Measurements from ENCODE around the gene RGPD3. TPM values are rescaled to one million over a fixed set of nuclear protein-coding genes. Genes with fewer than 3 reads are reported as not detected.

RGPD3 gene
- total and polyA plus RNA-seq, 2 donors (not counting 1 experiment from before 2014, with no cell fraction given), result 0.12 to 0.17 TPM

GRCh38 chr2:106359512-106359911, 108.7 kb downstream of the RGPD3 start:
- DNase-seq (ENCODE audit: low read depth in 2 of 2), result no peak
- no peaks in the 10 kb centered on the region for H3K4me1 ChIP-seq (ENCODE audit: control insufficient read depth, extremely low read depth, insufficient read depth, low read length)
- no peaks in the 10 kb centered on the region for H3K36me3 ChIP-seq (ENCODE audit: control insufficient read depth, insufficient read depth, low read length)
- H3K27ac ChIP-seq (ENCODE audit: insufficient read depth, low read length), result no peak overlapping the region
- H3K27me3 ChIP-seq (ENCODE audit: control insufficient read depth, insufficient read depth, low read length), result no peaks in the 10 kb centered on the region
- H3K4me2 ChIP-seq (ENCODE audit: extremely low read depth, insufficient read depth, low read length), result no peak overlapping the region
- no peak overlapping the region for H3K9ac ChIP-seq (ENCODE audit: insufficient read depth, low read length)
- TF ChIP-seq EZH2 (IDR thresholded peaks at IDR 0.05; ENCODE audit: low read length, missing control alignments) (no peak), CTCF (conservative IDR thresholded peaks at IDR 0.05 in 1 of 2, IDR thresholded peaks at IDR 0.05 in 1 of 2; ENCODE audit: low read depth in 1 of 2, low read length in 2 of 2) (no peak)
- no peak overlapping the region for H3K4me3 ChIP-seq (replicated peaks in 1 of 4; ENCODE audit: control extremely low read depth in 1 of 4, insufficient read depth in 1 of 4, low read depth in 3 of 4, low read length in 4 of 4)
- no peak overlapping the region for H2AFZ ChIP-seq (ENCODE audit: low read length)
- no peaks in the 10 kb centered on the region for H3K79me2 ChIP-seq (ENCODE audit: control insufficient read depth, insufficient read depth, low read length)
- no peaks in the 10 kb centered on the region for H3K9me3 ChIP-seq (ENCODE audit: control insufficient read depth, insufficient read depth, low read depth, low read length)
- H4K20me1 ChIP-seq (ENCODE audit: control insufficient read depth, extremely low read depth, insufficient read depth, low read length), result no peaks in the 10 kb centered on the region

GRCh38 chr2:106358521-106358920, 109.7 kb downstream of the RGPD3 start:
- H2AFZ ChIP-seq (ENCODE audit: low read length), result no peak overlapping the region
- no peak overlapping the region for H3K4me2 ChIP-seq (ENCODE audit: extremely low read depth, insufficient read depth, low read length)
- no peak overlapping the region for H3K9ac ChIP-seq (ENCODE audit: insufficient read depth, low read length)
- no peak overlapping the region for H3K4me3 ChIP-seq (replicated peaks in 1 of 4; ENCODE audit: control extremely low read depth in 1 of 4, insufficient read depth in 1 of 4, low read depth in 3 of 4, low read length in 4 of 4)
- H3K27me3 ChIP-seq (ENCODE audit: control insufficient read depth, insufficient read depth, low read length), result no peaks in the 10 kb centered on the region
- TF ChIP-seq CTCF (conservative IDR thresholded peaks at IDR 0.05 in 1 of 2, IDR thresholded peaks at IDR 0.05 in 1 of 2; ENCODE audit: low read depth in 1 of 2, low read length in 2 of 2), result no peak
- TF ChIP-seq EZH2 (IDR thresholded peaks at IDR 0.05; ENCODE audit: low read length, missing control alignments), result no peak
- no peaks in the 10 kb centered on the region for H4K20me1 ChIP-seq (ENCODE audit: control insufficient read depth, extremely low read depth, insufficient read depth, low read length)
- no peak overlapping the region for H3K27ac ChIP-seq (ENCODE audit: insufficient read depth, low read length)
- DNase-seq (ENCODE audit: low read depth in 2 of 2), result no peak
- H3K36me3 ChIP-seq (ENCODE audit: control insufficient read depth, insufficient read depth, low read length), result no peaks in the 10 kb centered on the region
- H3K9me3 ChIP-seq (ENCODE audit: control insufficient read depth, insufficient read depth, low read depth, low read length), result no peaks in the 10 kb centered on the region
- H3K4me1 ChIP-seq (ENCODE audit: control insufficient read depth, extremely low read depth, insufficient read depth, low read length), result no peaks in the 10 kb centered on the region
- H3K79me2 ChIP-seq (ENCODE audit: control insufficient read depth, insufficient read depth, low read length), result no peaks in the 10 kb centered on the region

- H2AFZ ChIP-seq (ENCODE audit: low read length), result no peak overlapping the region
- H3K27me3 ChIP-seq (ENCODE audit: control insufficient read depth, insufficient read depth, low read length), result no peaks in the 10 kb centered on the region
- H3K9ac ChIP-seq (ENCODE audit: insufficient read depth, low read length), result no peak overlapping the region
- H3K4me3 ChIP-seq (replicated peaks in 1 of 4; ENCODE audit: control extremely low read depth in 1 of 4, insufficient read depth in 1 of 4, low read depth in 3 of 4, low read length in 4 of 4), result no peak overlapping the region
- H3K27ac ChIP-seq (ENCODE audit: insufficient read depth, low read length), result no peak overlapping the region
- no peaks in the 10 kb centered on the region for H3K4me1 ChIP-seq (ENCODE audit: control insufficient read depth, extremely low read depth, insufficient read depth, low read length)
- no peaks in the 10 kb centered on the region for H3K36me3 ChIP-seq (ENCODE audit: control insufficient read depth, insufficient read depth, low read length)
- no peaks in the 10 kb centered on the region for H3K9me3 ChIP-seq (ENCODE audit: control insufficient read depth, insufficient read depth, low read depth, low read length)
- no peaks in the 10 kb centered on the region for H4K20me1 ChIP-seq (ENCODE audit: control insufficient read depth, extremely low read depth, insufficient read depth, low read length)
- H3K79me2 ChIP-seq (ENCODE audit: control insufficient read depth, insufficient read depth, low read length), result no peaks in the 10 kb centered on the region
- H3K4me2 ChIP-seq (ENCODE audit: extremely low read depth, insufficient read depth, low read length), result no peak overlapping the region
- DNase-seq (ENCODE audit: low read depth in 2 of 2), result no peak
- TF ChIP-seq EZH2 (IDR thresholded peaks at IDR 0.05; ENCODE audit: low read length, missing control alignments) (no peak), CTCF (conservative IDR thresholded peaks at IDR 0.05 in 1 of 2, IDR thresholded peaks at IDR 0.05 in 1 of 2; ENCODE audit: low read depth in 1 of 2, low read length in 2 of 2) (no peak)
Observed at GRCh38 chr2:106358081-106358480, 110.1 kb downstream of the RGPD3 start.

Data from fibroblast of lung (primary cell).